ENCODE measurements around the gene RYR2.
"Not testable (repeated sequence)": the region's sequence is repeated elsewhere in the genome, so short reads cannot be mapped to it uniquely, and the experiment has no call there.

The RYR2 gene

GRCh38 chr1:237133921-237134320 is 91.9 kb downstream of the RYR2 start:
- no peak for FAIRE-seq
- TF ChIP-seq POLR2AphosphoS5 (IDR thresholded peaks at IDR 0.05; ENCODE audit: low read depth, low read length), result no peak
- TF ChIP-seq TAF1 (IDR thresholded peaks at IDR 0.05; ENCODE audit: borderline replicate concordance, low read depth, low read length), result no peak
- no peak for TF ChIP-seq POLR2A (IDR thresholded peaks at IDR 0.05; ENCODE audit: low read depth, low read length)
- no peak for DNase-seq (ENCODE audit: insufficient read length)

GRCh38 chr1:237134929-237135328 is 92.9 kb downstream of the RYR2 start:
- no peak for TF ChIP-seq POLR2A (IDR thresholded peaks at IDR 0.05; ENCODE audit: low read depth, low read length)
- TF ChIP-seq POLR2AphosphoS5 (IDR thresholded peaks at IDR 0.05; ENCODE audit: low read depth, low read length), result no peak
- no peak for TF ChIP-seq TAF1 (IDR thresholded peaks at IDR 0.05; ENCODE audit: borderline replicate concordance, low read depth, low read length)
- FAIRE-seq (no peak), DNase-seq (ENCODE audit: insufficient read length) (no peak)

- TF ChIP-seq TAF1 (IDR thresholded peaks at IDR 0.05; ENCODE audit: borderline replicate concordance, low read depth, low read length), result no peak
- DNase-seq (ENCODE audit: insufficient read length), result no peak
- FAIRE-seq, result no peak
These were observed 96.6 kb downstream of the RYR2 start for GRCh38 chr1:237138551-237138950.

- TF ChIP-seq POLR2A (IDR thresholded peaks at IDR 0.05; ENCODE audit: low read depth, low read length) (no peak), POLR2AphosphoS5 (IDR thresholded peaks at IDR 0.05; ENCODE audit: low read depth, low read length) (no peak), TAF1 (IDR thresholded peaks at IDR 0.05; ENCODE audit: borderline replicate concordance, low read depth, low read length) (no peak)
- DNase-seq (ENCODE audit: insufficient read length) (no peak), FAIRE-seq (no peak)
These were observed 97.7 kb downstream of the RYR2 start for GRCh38 chr1:237139732-237140131.

- FAIRE-seq, result no peak
These were observed 99.0 kb downstream of the RYR2 start for GRCh38 chr1:237140986-237141385.

GRCh38 chr1:237141502-237141901 is 99.5 kb downstream of the RYR2 start:
- TF ChIP-seq TAF1 (IDR thresholded peaks at IDR 0.05; ENCODE audit: borderline replicate concordance, low read depth, low read length) (no peak), POLR2A (IDR thresholded peaks at IDR 0.05; ENCODE audit: low read depth, low read length) (no peak), POLR2AphosphoS5 (IDR thresholded peaks at IDR 0.05; ENCODE audit: low read depth, low read length) (no peak)
- no peak for DNase-seq (ENCODE audit: insufficient read length)
- no peak for FAIRE-seq

More at GRCh38 chr1:237140986-237141385, 99.0 kb downstream of the RYR2 start:
- no peak for TF ChIP-seq POLR2AphosphoS5 (IDR thresholded peaks at IDR 0.05; ENCODE audit: low read depth, low read length)
- TF ChIP-seq TAF1 (IDR thresholded peaks at IDR 0.05; ENCODE audit: borderline replicate concordance, low read depth, low read length), result no peak
- no peak for TF ChIP-seq POLR2A (IDR thresholded peaks at IDR 0.05; ENCODE audit: low read depth, low read length)
- DNase-seq (ENCODE audit: insufficient read length), result no peak

GRCh38 chr1:237145379-237146135 is 103.6 kb downstream of the RYR2 start:
- DNase-seq (ENCODE audit: insufficient read length) (no peak), FAIRE-seq (no peak)
- no peak for TF ChIP-seq POLR2AphosphoS5 (IDR thresholded peaks at IDR 0.05; ENCODE audit: low read depth, low read length)
- TF ChIP-seq TAF1 (IDR thresholded peaks at IDR 0.05; ENCODE audit: borderline replicate concordance, low read depth, low read length), result no peak
- TF ChIP-seq POLR2A (IDR thresholded peaks at IDR 0.05; ENCODE audit: low read depth, low read length), result no peak

GRCh38 chr1:237146241-237146640 is 104.3 kb downstream of the RYR2 start:
- TF ChIP-seq TAF1 (IDR thresholded peaks at IDR 0.05; ENCODE audit: borderline replicate concordance, low read depth, low read length) (no peak), POLR2A (IDR thresholded peaks at IDR 0.05; ENCODE audit: low read depth, low read length) (no peak), POLR2AphosphoS5 (IDR thresholded peaks at IDR 0.05; ENCODE audit: low read depth, low read length) (no peak)
- DNase-seq (ENCODE audit: insufficient read length), result no peak
- no peak for FAIRE-seq

- TF ChIP-seq TAF1 (IDR thresholded peaks at IDR 0.05; ENCODE audit: borderline replicate concordance, low read depth, low read length) (no peak), POLR2AphosphoS5 (IDR thresholded peaks at IDR 0.05; ENCODE audit: low read depth, low read length) (no peak), POLR2A (IDR thresholded peaks at IDR 0.05; ENCODE audit: low read depth, low read length) (no peak)
- FAIRE-seq, result no peak
- no peak for DNase-seq (ENCODE audit: insufficient read length)
These were observed 107.9 kb downstream of the RYR2 start for GRCh38 chr1:237149857-237150256.

- FAIRE-seq; DNase-seq (ENCODE audit: insufficient read length): not testable (repeated sequence)
These were observed 110.0 kb downstream of the RYR2 start for GRCh38 chr1:237151979-237152378.

- FAIRE-seq (no peak), DNase-seq (ENCODE audit: insufficient read length) (no peak)
- TF ChIP-seq POLR2A (IDR thresholded peaks at IDR 0.05; ENCODE audit: low read depth, low read length), result no peak
These were observed 110.7 kb downstream of the RYR2 start for GRCh38 chr1:237152506-237153335.

- TF ChIP-seq POLR2A (IDR thresholded peaks at IDR 0.05; ENCODE audit: low read depth, low read length) (no peak), TAF1 (IDR thresholded peaks at IDR 0.05; ENCODE audit: borderline replicate concordance, low read depth, low read length) (no peak), POLR2AphosphoS5 (IDR thresholded peaks at IDR 0.05; ENCODE audit: low read depth, low read length) (no peak)
- FAIRE-seq (no peak), DNase-seq (ENCODE audit: insufficient read length) (no peak)
These were observed 112.2 kb downstream of the RYR2 start for GRCh38 chr1:237154157-237154556.
